HG03460 (cell line): ENCODE data around the gene CHRM4.
"Not testable (repeated sequence)": the region's sequence is repeated elsewhere in the genome, so short reads cannot be mapped to it uniquely, and the experiment has no call there.

Experiments used
- ATAC-seq: cut with Tn5 transposase; IDR thresholded peaks from one replicate; pipeline ENCODE4 v1.9.1; 2021; ENCODE audit not compliant: unreplicated experiment

CHRM4 gene

GRCh38 chr11:46382646-46383403, 8.8 kb downstream of the CHRM4 start:
- no peak for ATAC-seq

DNA sequence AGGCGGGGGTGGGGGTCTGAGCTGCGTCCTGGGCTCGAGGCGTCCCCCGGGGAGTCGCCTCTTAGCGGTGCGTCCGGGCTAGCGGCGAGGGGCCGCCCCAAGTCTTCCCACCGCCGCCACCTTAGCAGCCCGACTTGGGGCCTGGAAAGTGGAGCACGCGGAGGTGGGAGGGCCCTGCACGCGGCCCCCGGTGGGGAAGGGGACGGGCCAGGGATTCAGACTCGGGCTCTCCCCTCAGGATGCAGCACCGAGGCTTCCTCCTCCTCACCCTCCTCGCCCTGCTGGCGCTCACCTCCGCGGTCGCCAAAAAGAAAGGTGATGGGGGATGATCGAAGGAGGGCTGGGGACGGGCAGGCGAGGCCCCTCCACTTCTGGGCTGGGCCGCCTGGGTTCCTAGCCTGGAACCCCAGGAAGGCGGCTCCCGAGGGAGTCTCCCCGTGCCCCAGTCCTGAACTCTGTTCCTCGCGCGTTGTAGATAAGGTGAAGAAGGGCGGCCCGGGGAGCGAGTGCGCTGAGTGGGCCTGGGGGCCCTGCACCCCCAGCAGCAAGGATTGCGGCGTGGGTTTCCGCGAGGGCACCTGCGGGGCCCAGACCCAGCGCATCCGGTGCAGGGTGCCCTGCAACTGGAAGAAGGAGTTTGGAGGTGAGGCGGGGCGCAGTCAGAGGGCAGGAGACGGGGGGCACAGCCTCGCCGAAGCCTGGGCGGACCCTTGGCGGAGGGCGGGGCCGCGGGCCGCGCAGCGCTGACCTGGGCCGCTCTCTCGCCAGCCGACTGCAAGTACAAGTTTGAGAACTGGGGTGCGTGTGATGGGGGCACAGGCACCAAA, 9.5 kb downstream of the CHRM4 start:
- ATAC-seq = no peak

DNA sequence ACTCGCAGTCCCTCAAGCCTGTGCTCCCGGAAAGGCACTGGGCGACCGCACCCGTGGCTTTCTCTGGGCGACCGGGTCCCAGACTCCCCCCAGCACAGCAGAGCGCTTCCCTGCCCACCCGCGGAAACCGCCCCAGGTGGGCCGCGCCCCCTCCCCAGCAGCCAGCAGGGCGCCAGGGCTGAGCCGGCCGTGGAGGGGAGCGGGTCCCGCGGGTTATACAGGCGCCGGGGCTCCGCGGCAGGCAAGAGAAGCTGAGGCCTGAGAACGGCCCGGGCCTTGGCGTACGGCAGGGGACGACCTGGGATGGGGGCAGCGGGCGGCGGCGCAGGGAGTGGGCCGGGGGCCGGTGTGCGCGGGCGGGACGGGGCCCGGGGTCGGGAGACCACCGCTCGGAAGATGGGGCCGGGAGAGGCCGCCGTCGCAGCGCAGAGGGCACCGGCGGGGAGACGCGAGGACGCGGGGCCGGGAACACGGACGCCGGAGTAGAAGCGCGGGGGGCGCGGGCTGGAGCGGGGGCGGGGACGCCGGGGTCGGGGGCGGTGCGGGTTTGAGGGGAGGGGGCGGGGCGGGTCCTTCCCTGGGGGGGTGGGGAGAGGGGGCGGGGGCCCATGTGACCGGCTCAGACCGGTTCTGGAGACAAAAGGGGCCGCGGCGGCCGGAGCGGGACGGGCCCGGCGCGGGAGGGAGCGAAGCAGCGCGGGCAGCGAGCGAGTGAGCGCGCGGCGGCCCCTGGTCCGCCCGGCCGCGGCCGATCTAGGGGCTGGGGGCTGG, 10.3 kb downstream of the CHRM4 start, which contains the start of gene MDK:
Gene MDK (plus strand): TSS at position 622 of the 771 bp plus-strand sequence. CDS start 389 bp downstream, outside the sequence.
- ATAC-seq = no peak

- ATAC-seq = no peak
Measured at GRCh38 chr11:46380340-46381047, 11.1 kb downstream of the CHRM4 start.

GRCh38 chr11:46379482-46380293, 11.9 kb downstream of the CHRM4 start:
- not testable (repeated sequence) for ATAC-seq

- ATAC-seq = no peak
Measured at GRCh38 chr11:46378811-46379481, 12.6 kb downstream of the CHRM4 start.

- no peak for ATAC-seq
Measured at GRCh38 chr11:46378296-46378695, 13.3 kb downstream of the CHRM4 start.

GRCh38 chr11:46377831-46378230, 13.7 kb downstream of the CHRM4 start:
- ATAC-seq = no peak

DNA sequence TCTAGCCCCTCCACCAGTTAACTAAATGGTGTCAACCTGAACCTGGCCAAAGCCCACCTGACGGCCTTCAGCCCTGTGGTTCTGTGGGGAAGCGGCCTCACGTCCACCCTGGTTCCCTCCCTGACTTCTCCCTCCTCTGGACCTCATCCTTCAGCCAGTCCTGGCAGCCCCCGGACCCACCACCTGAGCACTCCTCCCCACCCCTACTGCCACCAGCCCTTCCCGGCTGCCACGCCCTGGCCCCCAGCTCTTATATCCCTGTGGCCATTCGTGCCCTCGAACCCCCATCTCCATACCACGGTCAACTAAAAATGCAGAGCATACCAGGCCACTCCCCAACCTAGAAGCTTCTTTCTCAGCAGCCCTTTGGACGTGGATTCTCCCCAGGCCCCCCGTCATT, 14.3 kb downstream of the CHRM4 start:
- ATAC-seq = no peak

GRCh38 chr11:46376258-46377050, 15.1 kb downstream of the CHRM4 start:
- no peak for ATAC-seq

DNA sequence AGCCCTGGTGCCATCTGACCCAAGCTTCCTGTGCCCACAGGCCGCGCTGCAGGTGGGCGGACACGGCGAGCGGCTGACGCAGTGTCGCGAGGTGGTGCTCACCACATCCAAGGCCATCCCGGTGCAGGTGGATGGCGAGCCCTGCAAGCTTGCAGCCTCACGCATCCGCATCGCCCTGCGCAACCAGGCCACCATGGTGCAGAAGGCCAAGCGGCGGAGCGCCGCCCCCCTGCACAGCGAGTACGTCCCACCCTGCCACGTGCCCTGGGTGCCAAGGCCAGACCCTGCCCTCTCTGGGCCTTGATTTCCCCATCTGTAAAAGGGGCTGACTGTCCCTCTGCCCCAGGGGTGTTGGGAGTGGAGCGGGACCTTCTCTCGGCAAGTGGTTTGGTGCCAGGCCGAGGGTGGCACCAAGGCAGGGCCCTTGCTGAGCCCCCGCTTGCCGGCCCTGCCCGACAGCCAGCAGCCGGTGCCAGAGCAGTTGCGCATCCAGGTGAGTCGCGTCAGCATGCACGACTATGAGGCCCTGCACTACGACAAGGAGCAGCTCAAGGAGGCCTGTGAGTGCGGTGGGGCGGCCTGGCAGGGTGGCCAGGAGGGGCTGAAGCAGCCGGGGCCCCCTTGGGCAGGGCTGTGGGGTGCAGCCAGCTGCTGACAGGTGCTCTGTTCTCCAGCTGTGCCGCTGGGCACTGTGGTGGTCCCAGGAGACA, 16.0 kb downstream of the CHRM4 start:
- ATAC-seq = no peak

DNA sequence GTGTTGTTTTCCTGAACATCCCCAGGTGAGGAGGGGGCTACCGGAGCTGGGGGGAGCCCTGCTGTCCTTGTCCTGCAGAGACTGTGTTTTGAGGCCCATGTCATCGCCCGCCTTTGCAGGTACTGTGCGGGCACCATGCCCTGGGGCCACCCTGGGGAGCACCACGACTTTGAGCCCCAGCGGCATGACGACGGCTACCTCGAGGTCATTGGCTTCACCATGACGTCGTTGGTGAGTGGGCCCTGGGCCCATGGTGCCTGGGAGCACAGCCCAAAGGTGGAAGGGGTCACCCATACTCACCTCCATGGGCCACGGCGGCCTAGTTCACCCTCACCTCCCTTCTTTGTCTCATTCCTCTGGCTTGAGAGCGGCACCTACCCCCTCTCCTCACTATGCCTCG, 16.8 kb downstream of the CHRM4 start:
- no peak for ATAC-seq

- no peak for ATAC-seq
Measured at GRCh38 chr11:46373787-46374740, 17.5 kb downstream of the CHRM4 start.

DNA sequence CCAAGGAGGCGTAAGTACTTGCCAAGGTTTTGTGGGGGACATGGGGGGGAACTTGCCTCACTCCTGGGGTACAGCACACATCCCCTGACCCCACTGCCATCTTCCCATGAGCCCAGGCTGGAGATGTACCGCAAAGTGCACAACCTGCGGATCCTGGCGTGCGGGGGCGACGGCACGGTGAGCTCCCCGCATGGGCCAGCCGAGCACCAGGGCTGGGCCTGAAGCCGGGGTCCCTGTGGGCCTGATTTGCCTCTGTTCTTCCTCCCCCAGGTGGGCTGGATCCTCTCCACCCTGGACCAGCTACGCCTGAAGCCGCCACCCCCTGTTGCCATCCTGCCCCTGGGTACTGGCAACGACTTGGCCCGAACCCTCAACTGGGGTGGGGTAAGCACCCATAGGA, 19.1 kb downstream of the CHRM4 start:
- not testable (repeated sequence) for ATAC-seq

GRCh38 chr11:46372086-46372485, 19.5 kb downstream of the CHRM4 start:
- no peak for ATAC-seq

DNA sequence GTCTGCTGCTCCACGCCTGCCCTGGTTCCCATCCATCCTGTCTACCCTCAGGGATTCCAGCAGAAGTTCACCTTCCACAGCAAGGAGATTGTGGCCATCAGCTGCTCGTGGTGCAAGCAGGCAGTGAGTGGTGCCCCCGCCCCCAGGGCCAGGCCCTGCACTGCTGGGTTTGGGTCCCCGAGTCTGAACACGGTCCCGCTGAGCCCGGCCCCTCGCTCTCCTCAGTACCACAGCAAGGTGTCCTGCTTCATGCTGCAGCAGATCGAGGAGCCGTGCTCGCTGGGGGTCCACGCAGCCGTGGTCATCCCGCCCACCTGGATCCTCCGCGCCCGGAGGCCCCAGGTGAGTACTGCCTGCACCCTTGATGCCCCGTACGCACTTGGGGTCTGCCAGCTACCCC, 20.3 kb downstream of the CHRM4 start:
- not testable (repeated sequence) for ATAC-seq

DNA sequence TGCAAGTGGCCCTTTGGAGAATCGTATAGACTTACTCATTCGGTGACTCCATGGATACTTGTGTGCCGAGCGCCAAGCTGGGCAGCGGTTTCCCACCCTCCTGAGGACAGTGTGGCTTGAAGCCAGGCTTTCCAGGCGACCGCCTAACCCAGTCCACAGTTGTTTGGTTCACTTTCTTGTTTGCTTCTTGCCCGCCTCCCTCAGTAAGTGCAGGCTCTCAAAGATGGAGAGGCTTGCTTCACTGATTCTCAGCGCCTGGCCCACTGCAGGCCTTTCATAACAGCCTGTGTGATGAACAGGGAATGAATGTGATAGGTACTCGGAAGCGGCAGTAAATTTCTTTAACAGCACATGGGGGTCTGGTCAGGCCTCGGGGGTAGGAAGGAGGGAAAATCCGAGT, 21.3 kb downstream of the CHRM4 start:
- no peak for ATAC-seq
